GM12892 (cell line): Measurements from ENCODE around the gene TRPM3.

Source experiments
- DNase-seq: peaks from one replicate; pipeline ENCODE4 v3.0.0; 2011; ENCODE audit not compliant: insufficient read length
- FAIRE-seq: peaks from 2 replicates; lab custom pipeline; 2011; peaks lifted over from hg19 to GRCh38; lab: Jason Lieb, UNC
- POLR2A ChIP-seq: IDR thresholded peaks from 2 replicates; pipeline ENCODE4 v1.6.1; 2011; ENCODE audit warnings: low read depth, low read length, control low read depth
- POLR2AphosphoS5 ChIP-seq: IDR thresholded peaks from 2 replicates; pipeline ENCODE4 v1.6.1; 2011; ENCODE audit warnings: low read depth, low read length, control low read depth
- TAF1 ChIP-seq: IDR thresholded peaks from 2 replicates; pipeline ENCODE4 v1.6.1; 2011; ENCODE audit warnings: low read depth, mild to moderate bottlenecking, control low read depth, low read length, borderline replicate concordance

Gene TRPM3

DNA sequence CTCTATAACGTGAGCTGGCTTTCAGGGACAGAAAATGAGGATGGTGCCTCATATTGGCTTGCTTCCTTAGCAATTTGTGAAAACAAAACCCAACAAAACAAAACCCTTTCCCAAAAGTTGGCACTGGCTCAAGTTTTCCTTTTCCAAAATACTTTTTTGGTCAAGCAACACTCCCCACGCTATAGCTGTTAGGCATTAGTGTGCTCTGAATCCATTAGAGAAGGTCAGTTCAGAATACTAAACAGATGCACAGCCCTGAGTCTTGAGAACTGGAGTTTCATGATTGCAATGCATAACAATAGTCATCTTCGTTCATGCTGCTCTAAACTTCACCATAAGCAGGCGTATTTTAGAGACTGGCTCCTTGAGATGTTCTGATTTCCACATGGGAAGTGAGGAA lies 534.9 kb downstream of the TRPM3 start:
- DNase-seq (no peak), FAIRE-seq (no peak)
- TF ChIP-seq TAF1, result no peak
- TF ChIP-seq POLR2A, result no peak
- TF ChIP-seq POLR2AphosphoS5, result no peak

DNA sequence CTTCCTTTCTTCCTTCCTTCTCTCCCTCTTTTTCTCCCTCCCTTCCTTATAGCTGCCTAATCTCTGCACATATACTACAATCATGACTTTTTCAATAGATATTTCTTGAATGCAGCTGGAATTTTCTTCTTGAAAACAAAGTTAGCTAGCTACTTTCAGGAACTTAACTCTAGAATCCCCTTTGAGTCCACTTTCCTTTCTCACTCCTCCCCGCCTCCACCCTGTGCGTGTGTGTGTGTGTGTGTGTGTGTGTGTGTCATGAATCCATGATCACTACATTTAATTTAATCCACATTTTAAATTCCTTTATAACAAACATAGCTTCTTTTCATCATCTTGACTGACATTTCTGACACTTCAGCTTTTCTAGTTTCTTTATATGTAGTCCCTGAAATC lies 539.5 kb downstream of the TRPM3 start:
- no peak for DNase-seq
- FAIRE-seq, result no peak
- no peak for TF ChIP-seq POLR2AphosphoS5
- TF ChIP-seq TAF1, result no peak
- TF ChIP-seq POLR2A, result no peak

DNA sequence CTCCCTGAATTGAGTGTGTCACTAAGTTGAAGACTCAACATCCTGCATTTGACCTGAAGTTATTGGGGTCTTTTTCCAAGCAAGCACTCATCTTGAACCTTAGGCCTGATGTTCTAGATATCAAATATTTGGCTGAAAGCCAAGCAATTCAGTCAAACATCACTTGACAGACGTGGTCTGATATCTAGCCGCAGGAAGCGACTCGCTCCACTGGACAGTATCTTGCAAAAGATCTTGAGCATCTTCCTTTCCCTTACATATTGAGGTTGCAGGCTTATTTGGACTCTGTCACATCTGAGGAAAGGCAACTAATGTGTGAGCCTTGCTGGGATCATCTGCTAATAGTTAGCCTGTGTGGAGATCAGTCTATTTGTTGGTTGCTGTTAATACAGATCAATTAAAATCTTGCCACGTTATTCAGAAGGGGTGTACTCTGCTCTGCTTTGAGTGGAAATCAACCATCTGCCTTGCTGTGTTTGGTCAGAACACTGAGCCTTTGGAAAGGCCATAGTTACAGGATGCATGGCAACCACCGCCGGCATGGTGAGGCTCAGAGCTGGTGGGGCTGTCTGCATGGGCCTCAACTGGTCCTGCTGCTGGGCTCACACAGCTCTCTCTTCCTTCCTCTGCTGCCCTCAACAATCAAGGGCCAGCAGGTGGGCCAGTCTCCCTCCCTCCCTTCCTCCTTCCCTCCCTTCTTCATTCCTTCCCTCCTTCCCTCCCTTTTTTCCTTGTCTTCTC lies 540.0 kb downstream of the TRPM3 start:
- TF ChIP-seq POLR2AphosphoS5 (no peak), TAF1 (no peak), POLR2A (no peak)
- FAIRE-seq, result no peak
- DNase-seq, result no peak

- no peak for DNase-seq
- TF ChIP-seq POLR2AphosphoS5 (no peak), POLR2A (no peak), TAF1 (no peak)
- no peak for FAIRE-seq
These were observed 540.7 kb downstream of the TRPM3 start for GRCh38 chr9:70580606-70581195.

GRCh38 chr9:70579686-70580085 lies 541.7 kb downstream of the TRPM3 start:
- no peak for DNase-seq
- TF ChIP-seq POLR2A (no peak), POLR2AphosphoS5 (no peak), TAF1 (no peak)
- FAIRE-seq, result no peak

DNA sequence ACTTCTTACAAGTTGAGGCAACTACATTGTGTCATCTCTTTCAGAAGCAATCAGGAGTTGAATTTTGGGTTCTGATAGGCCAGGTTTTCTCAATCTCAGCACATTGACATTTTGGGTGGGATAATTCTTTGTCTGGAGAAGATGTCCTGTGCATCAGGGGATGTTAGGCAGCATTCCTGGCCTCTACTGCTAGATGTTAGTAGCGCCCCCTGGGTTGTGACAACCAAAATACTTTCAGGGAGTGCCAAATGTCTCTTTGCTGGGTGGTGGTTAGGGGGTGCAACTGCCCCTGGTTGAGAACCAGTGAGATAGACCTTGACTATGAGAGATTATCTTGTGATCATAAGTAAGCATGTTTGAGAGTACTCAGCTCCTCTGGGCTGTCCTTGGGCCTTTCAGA lies 542.7 kb downstream of the TRPM3 start:
- FAIRE-seq, result no peak
- DNase-seq, result no peak
- TF ChIP-seq POLR2A (no peak), POLR2AphosphoS5 (no peak), TAF1 (no peak)

- FAIRE-seq, result no peak
- TF ChIP-seq TAF1 (no peak), POLR2AphosphoS5 (no peak), POLR2A (no peak)
- no peak for DNase-seq
These were observed 543.8 kb downstream of the TRPM3 start for GRCh38 chr9:70577671-70578070.

GRCh38 chr9:70576116-70576515 lies 545.3 kb downstream of the TRPM3 start:
- DNase-seq (no peak), FAIRE-seq (no peak)
- TF ChIP-seq POLR2A (no peak), TAF1 (no peak), POLR2AphosphoS5 (no peak)

DNA sequence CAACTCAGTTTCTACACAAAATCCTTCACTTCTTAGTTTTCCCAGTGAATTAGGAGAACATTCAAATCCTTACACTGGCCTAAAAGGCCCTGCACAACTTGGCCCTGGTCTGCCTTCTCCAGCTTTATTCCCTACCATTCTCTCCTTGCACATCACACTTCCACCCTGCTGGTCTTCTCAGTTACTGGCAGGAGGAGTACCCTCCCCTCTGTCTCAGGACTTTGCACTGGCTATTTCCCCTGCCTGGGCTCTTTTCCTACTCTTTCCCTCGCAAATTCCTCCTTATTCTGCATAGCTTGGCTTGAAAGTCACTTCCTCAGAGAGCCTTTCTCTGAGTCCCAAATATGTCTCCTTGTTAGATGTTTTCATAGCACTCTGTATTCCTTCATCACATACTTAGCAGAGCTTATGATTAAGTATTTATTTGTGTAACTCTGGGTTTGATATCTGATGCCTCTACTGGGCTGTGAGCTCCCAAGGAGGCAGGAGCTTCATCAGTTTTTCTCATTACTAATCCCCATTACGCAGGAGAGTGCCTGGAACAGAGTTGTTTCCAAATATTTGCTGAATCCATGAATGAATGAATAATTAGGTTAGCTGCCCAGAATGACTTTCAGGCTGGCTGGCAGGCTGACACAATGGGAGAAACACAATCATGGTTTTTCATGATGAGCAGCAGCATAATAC lies 547.1 kb downstream of the TRPM3 start:
- DNase-seq (no peak), FAIRE-seq (no peak)
- no peak for TF ChIP-seq POLR2AphosphoS5
- TF ChIP-seq POLR2A, result no peak
- no peak for TF ChIP-seq TAF1

GRCh38 chr9:70573308-70573707 lies 548.1 kb downstream of the TRPM3 start:
- no peak for TF ChIP-seq TAF1
- DNase-seq, result no peak
- no peak for FAIRE-seq

- no peak for FAIRE-seq
- TF ChIP-seq TAF1, result no peak
- TF ChIP-seq POLR2AphosphoS5, result no peak
- no peak for TF ChIP-seq POLR2A
- no peak for DNase-seq
These were observed 550.2 kb downstream of the TRPM3 start for GRCh38 chr9:70571258-70571657.

DNA sequence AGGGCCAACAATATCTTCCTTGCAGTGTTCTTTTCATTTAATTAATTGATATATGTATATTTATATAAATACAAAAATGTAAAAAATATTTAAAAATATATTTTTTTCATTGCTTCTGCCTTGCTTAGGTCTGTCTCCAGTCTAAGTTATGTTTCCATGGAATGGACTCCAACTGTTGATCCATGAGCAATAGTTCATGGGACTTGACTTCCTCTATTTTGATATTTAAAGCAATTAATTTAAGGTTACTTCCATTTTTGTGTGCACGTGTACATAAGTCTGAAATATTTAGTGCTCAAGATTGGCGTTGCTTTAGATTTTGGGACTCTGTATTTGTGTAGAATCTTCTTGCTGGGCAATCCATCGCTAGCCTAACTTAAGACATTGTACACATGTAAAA lies 551.6 kb downstream of the TRPM3 start:
- DNase-seq (no peak), FAIRE-seq (no peak)
- no peak for TF ChIP-seq POLR2A
- TF ChIP-seq TAF1, result no peak
- no peak for TF ChIP-seq POLR2AphosphoS5
